GM21390 (cell line): ENCODE results near the gene STK32A.
"Not testable (repeated sequence)": the region's sequence is repeated elsewhere in the genome, so short reads cannot be mapped to it uniquely, and the experiment has no call there.

Experiments used
- ATAC-seq: cut with Tn5 transposase; IDR thresholded peaks from one replicate; pipeline ENCODE4 v1.9.1; 2021; ENCODE audit not compliant: unreplicated experiment

Gene STK32A

GRCh38 chr5:147341345-147341744, 106.5 kb downstream of the STK32A start:
- ATAC-seq: no peak

- no peak for ATAC-seq
These were observed 110.0 kb downstream of the STK32A start for GRCh38 chr5:147344861-147345260.

- ATAC-seq: no peak
These were observed 111.3 kb downstream of the STK32A start for GRCh38 chr5:147346006-147346561.

- no peak for ATAC-seq
These were observed 113.2 kb downstream of the STK32A start for GRCh38 chr5:147348046-147348445.

GRCh38 chr5:147348451-147348850, 113.6 kb downstream of the STK32A start:
- ATAC-seq: no peak

GRCh38 chr5:147349241-147349640, 114.4 kb downstream of the STK32A start:
- ATAC-seq: no peak

- no peak for ATAC-seq
These were observed 124.3 kb downstream of the STK32A start for GRCh38 chr5:147359101-147359500.

- no peak for ATAC-seq
These were observed 124.8 kb downstream of the STK32A start for GRCh38 chr5:147359581-147359980.

- no peak for ATAC-seq
These were observed 126.0 kb downstream of the STK32A start for GRCh38 chr5:147360816-147361215.

GRCh38 chr5:147361441-147362175, 126.8 kb downstream of the STK32A start:
- no peak for ATAC-seq

- not testable (repeated sequence) for ATAC-seq
These were observed 132.6 kb downstream of the STK32A start for GRCh38 chr5:147367381-147367780.

GRCh38 chr5:147369742-147370374, 135.0 kb downstream of the STK32A start:
- no peak for ATAC-seq

GRCh38 chr5:147371290-147371689, 136.5 kb downstream of the STK32A start:
- no peak for ATAC-seq

GRCh38 chr5:147372191-147372590, 137.4 kb downstream of the STK32A start:
- ATAC-seq: no peak

- ATAC-seq: no peak
These were observed 138.5 kb downstream of the STK32A start for GRCh38 chr5:147373328-147373727.

GRCh38 chr5:147375151-147375550, 140.3 kb downstream of the STK32A start:
- ATAC-seq: no peak

GRCh38 chr5:147377682-147378081, 142.9 kb downstream of the STK32A start:
- ATAC-seq: no peak

- ATAC-seq: no peak
These were observed 146.7 kb downstream of the STK32A start for GRCh38 chr5:147381555-147381954.

GRCh38 chr5:147382776-147383175, 147.9 kb downstream of the STK32A start:
- no peak for ATAC-seq

- ATAC-seq: peak; percentile 49
These were observed 149.7 kb downstream of the STK32A start for GRCh38 chr5:147384346-147385193.

- ATAC-seq: no peak
These were observed 152.3 kb downstream of the STK32A start for GRCh38 chr5:147387109-147387508.
